ENCODE results near the gene LDLRAD3. TPM values are rescaled to one million over a fixed set of nuclear protein-coding genes. Genes with fewer than 3 reads are reported as not detected.

The LDLRAD3 gene
- total RNA-seq, 2 experiments from 2014 or later = 0.21 to 0.27 TPM

- ChIA-PET POLR2A (no interaction called here), CTCF (no interaction called here)
Observed at GRCh38 chr11:36115378-36115801, 171.5 kb downstream of the LDLRAD3 start.

- POLR2A ChIA-PET = no interaction called here
- CTCF ChIA-PET = no interaction called here
Observed at GRCh38 chr11:36116161-36116560, 172.3 kb downstream of the LDLRAD3 start.

GRCh38 chr11:36118084-36118483, 174.2 kb downstream of the LDLRAD3 start:
- ChIA-PET CTCF (no interaction called here), POLR2A (no interaction called here)

- POLR2A ChIA-PET = no interaction called here
- CTCF ChIA-PET = no interaction called here
Observed at GRCh38 chr11:36119300-36119699, 175.4 kb downstream of the LDLRAD3 start.

GRCh38 chr11:36121054-36121453, 177.2 kb downstream of the LDLRAD3 start:
- ChIA-PET POLR2A (no interaction called here), CTCF (no interaction called here)

- CTCF ChIA-PET = interaction anchor here (1.6 kb wide), 1 partner anchor 9 kb away, joined by 4 read pairs; no protein-coding TSS in a partner anchor
- POLR2A ChIA-PET = no interaction called here
Observed at GRCh38 chr11:36122671-36123070, 178.8 kb downstream of the LDLRAD3 start.

- CTCF ChIA-PET = interaction anchor here (1.6 kb wide), 1 partner anchor 8 kb away, joined by 4 read pairs; no protein-coding TSS in a partner anchor
- POLR2A ChIA-PET = no interaction called here
Observed at GRCh38 chr11:36123336-36124101, 179.7 kb downstream of the LDLRAD3 start.

GRCh38 chr11:36126678-36127077, 182.8 kb downstream of the LDLRAD3 start:
- ChIA-PET CTCF (no interaction called here), POLR2A (no interaction called here)

- POLR2A ChIA-PET = no interaction called here
- CTCF ChIA-PET = no interaction called here
Observed at GRCh38 chr11:36127550-36127949, 183.7 kb downstream of the LDLRAD3 start.

GRCh38 chr11:36129955-36130354, 186.1 kb downstream of the LDLRAD3 start:
- CTCF ChIA-PET = no interaction called here
- POLR2A ChIA-PET = no interaction called here

GRCh38 chr11:36130401-36130800, 186.5 kb downstream of the LDLRAD3 start:
- POLR2A ChIA-PET = no interaction called here

GRCh38 chr11:36131721-36132397, 188.0 kb downstream of the LDLRAD3 start:
- POLR2A ChIA-PET = no interaction called here
- CTCF ChIA-PET = interaction anchor here (1.1 kb wide), 1 partner anchor 8 kb away, joined by 4 read pairs; no protein-coding TSS in a partner anchor

More at GRCh38 chr11:36130401-36130800, 186.5 kb downstream of the LDLRAD3 start:
- CTCF ChIA-PET = no interaction called here

GRCh38 chr11:36132940-36133339, 189.1 kb downstream of the LDLRAD3 start:
- ChIA-PET POLR2A (no interaction called here), CTCF (no interaction called here)

- ChIA-PET POLR2A (no interaction called here), CTCF (no interaction called here)
Observed at GRCh38 chr11:36135076-36135475, 191.2 kb downstream of the LDLRAD3 start.

- CTCF ChIA-PET = no interaction called here
- POLR2A ChIA-PET = no interaction called here
Observed at GRCh38 chr11:36139767-36140166, 195.9 kb downstream of the LDLRAD3 start.

GRCh38 chr11:36141196-36141953, 197.5 kb downstream of the LDLRAD3 start:
- CTCF ChIA-PET = no interaction called here
- POLR2A ChIA-PET = no interaction called here

GRCh38 chr11:36141956-36142355, 198.1 kb downstream of the LDLRAD3 start:
- POLR2A ChIA-PET = no interaction called here

GRCh38 chr11:36142439-36142838, 198.6 kb downstream of the LDLRAD3 start:
- ChIA-PET CTCF (no interaction called here), POLR2A (no interaction called here)

More at GRCh38 chr11:36141956-36142355, 198.1 kb downstream of the LDLRAD3 start:
- CTCF ChIA-PET = no interaction called here

- POLR2A ChIA-PET = no interaction called here
- CTCF ChIA-PET = interaction anchor here (0.6 kb wide), 1 partner anchor 9 kb away, joined by 3 read pairs; no protein-coding TSS in a partner anchor
Observed at GRCh38 chr11:36142879-36143278, 199.0 kb downstream of the LDLRAD3 start.

GRCh38 chr11:36146437-36146836, 202.6 kb downstream of the LDLRAD3 start:
- ChIA-PET POLR2A (no interaction called here), CTCF (no interaction called here)

- POLR2A ChIA-PET = no interaction called here
- CTCF ChIA-PET = no interaction called here
Observed at GRCh38 chr11:36147491-36147890, 203.6 kb downstream of the LDLRAD3 start.
